H1 (cell line): ENCODE results near the gene ADM2. TPM values are rescaled to one million over a fixed set of nuclear protein-coding genes. Genes with fewer than 3 reads are reported as not detected.

Source experiments
- CTCF ChIA-PET: fragments of 300-600 bp; sonication (Branson Sonifier 250); formaldehyde crosslinking; loops from one replicate; lab custom pipeline; 2021; ENCODE audit not compliant: partially characterized antibody; lab: Charles Lee
- POLR2A ChIA-PET: fragments of 300-600 bp; sonication (Branson Sonifier 250); formaldehyde crosslinking; loops from one replicate; lab custom pipeline; 2021; ENCODE audit warnings: inconsistent platforms; ENCODE audit not compliant: partially characterized antibody; lab: Charles Lee
- DNase-seq, 2 experiments: peaks; one replicate each; pipeline versions ENCODE4 v3.0.0 to v3.0.0-alpha.2; 2010 to 2022; ENCODE audit warnings: low spot score in 2 of 2, low read depth in 1 of 2, mixed read lengths in 1 of 2
- FAIRE-seq: peaks from 2 replicates; lab custom pipeline; 2011; peaks lifted over from hg19 to GRCh38; lab: Jason Lieb, UNC
- H2AFZ ChIP-seq: 2 replicates; pipeline ENCODE4 v1.8.1; 2012; ENCODE audit warnings: low read length, inconsistent platforms
- H2AK5ac ChIP-seq: 2 replicates; pipeline ENCODE4 v1.6.1; 2013; ENCODE audit warnings: low read depth, low read length
- H2BK120ac ChIP-seq: replicated peaks from 2 replicates; pipeline ENCODE3; 2013; ENCODE audit warnings: low read depth, low read length, inconsistent platforms
- H2BK12ac ChIP-seq: 2 replicates; pipeline ENCODE4 v1.6.1; 2013; ENCODE audit warnings: low read depth, low read length
- H2BK15ac ChIP-seq: 2 replicates; pipeline ENCODE4 v1.6.1; 2013; ENCODE audit warnings: low read length
- H2BK20ac ChIP-seq: 2 replicates; pipeline ENCODE4 v1.6.1; 2013; ENCODE audit warnings: low read length
- H2BK5ac ChIP-seq: 2 replicates; pipeline ENCODE4 v1.6.1; 2013; ENCODE audit warnings: low read depth, low read length
- H3K14ac ChIP-seq: 2 replicates; pipeline ENCODE4 v1.6.1; 2013; ENCODE audit warnings: inconsistent platforms; ENCODE audit not compliant: insufficient read length
- H3K18ac ChIP-seq: 2 replicates; pipeline ENCODE4 v1.6.1; 2013; ENCODE audit warnings: low read length; ENCODE audit errors: extremely low read depth
- H3K23ac ChIP-seq: 2 replicates; pipeline ENCODE4 v1.6.1; 2013; ENCODE audit warnings: inconsistent platforms; ENCODE audit not compliant: insufficient read length
- H3K23me2 ChIP-seq: 2 replicates; pipeline ENCODE4 v1.6.1; 2013; ENCODE audit warnings: low read depth, low read length
- H3K27ac ChIP-seq: 2 replicates; pipeline ENCODE4 v1.6.1; 2011; ENCODE audit warnings: low read depth, low read length, inconsistent platforms
- H3K27me3 ChIP-seq, 4 experiments: replicated peaks in 1 of 4; 1 replicate in 1 of 4; 2 replicates in 3 of 4; pipeline versions ENCODE4 v1.6.1 to v1.8.1; 2011 to 2013; ENCODE audit warnings: low read length in 3 of 4, mild to moderate bottlenecking in 3 of 4, inconsistent platforms in 2 of 4, mixed read lengths in 2 of 4, moderate library complexity in 1 of 4; ENCODE audit not compliant: control insufficient read depth in 3 of 4, insufficient read depth in 3 of 4; ENCODE audit errors: extremely low read depth in 1 of 4
- H3K36me3 ChIP-seq, 4 experiments: 2 replicates each; pipeline versions ENCODE4 v1.6.1 to v1.8.1; 2011 to 2013; ENCODE audit warnings: mild to moderate bottlenecking in 4 of 4, low read length in 3 of 4, moderate library complexity in 2 of 4, control low read depth in 1 of 4, inconsistent platforms in 1 of 4; ENCODE audit not compliant: insufficient read depth in 4 of 4, control insufficient read depth in 2 of 4
- H3K4ac ChIP-seq: replicated peaks from 2 replicates; pipeline ENCODE3; 2013; ENCODE audit warnings: low read length, low read depth, mixed read lengths, inconsistent platforms; ENCODE audit not compliant: insufficient read length
- H3K4me1 ChIP-seq, 4 experiments: replicated peaks in 1 of 4; 1 replicate in 1 of 4; 2 replicates in 3 of 4; pipeline versions ENCODE4 v1.6.1 to v1.8.1; 2011 to 2013; ENCODE audit warnings: low read length in 3 of 4, inconsistent platforms in 2 of 4, mixed read lengths in 1 of 4; ENCODE audit not compliant: insufficient read depth in 4 of 4, control insufficient read depth in 3 of 4
- H3K4me2 ChIP-seq, 2 experiments: 2 replicates each; pipeline versions ENCODE4 v1.6.1 to v1.8.1; 2011 to 2013; ENCODE audit warnings: low read depth in 2 of 2, low read length in 2 of 2, control low read depth in 1 of 2, inconsistent platforms in 1 of 2, mild to moderate bottlenecking in 1 of 2; ENCODE audit not compliant: insufficient read depth in 1 of 2
- H3K4me3 ChIP-seq, 4 experiments: fragments of 200-600, 300-600 bp in 1 of 4; sonication (generic), shearing (Covaris generic), sonication (Bioruptor Twin) in 1 of 4; 2 replicates each; pipeline versions ENCODE4 v1.5.1 to v1.8.1; 2011 to 2016; ENCODE audit warnings: low read length in 4 of 4, low read depth in 3 of 4, control low read depth in 2 of 4, inconsistent platforms in 2 of 4, mild to moderate bottlenecking in 2 of 4, mixed read lengths in 1 of 4, moderate library complexity in 1 of 4; ENCODE audit not compliant: insufficient read depth in 2 of 4; ENCODE audit errors: extremely low read depth in 1 of 4
- H3K56ac ChIP-seq: replicated peaks from 2 replicates; pipeline ENCODE3; 2013; ENCODE audit warnings: low read depth, mild to moderate bottlenecking, mixed read lengths, low read length, inconsistent platforms; ENCODE audit not compliant: insufficient read length
- H3K79me1 ChIP-seq: 2 replicates; pipeline ENCODE4 v1.6.1; 2013; ENCODE audit warnings: low read depth, low read length, control low read depth
- H3K79me2 ChIP-seq, 2 experiments: 2 replicates each; pipeline versions ENCODE4 v1.6.1 to v1.8.1; 2012 to 2013; ENCODE audit warnings: low read length in 2 of 2, mild to moderate bottlenecking in 2 of 2, inconsistent platforms in 1 of 2; ENCODE audit not compliant: insufficient read depth in 2 of 2, control insufficient read depth in 1 of 2
- H3K9ac ChIP-seq, 4 experiments: replicated peaks in 1 of 4; 1 replicate in 1 of 4; 2 replicates in 3 of 4; pipeline versions ENCODE4 v1.6.1 to v1.8.1; 2011 to 2013; ENCODE audit warnings: low read depth in 3 of 4, low read length in 3 of 4, control low read depth in 2 of 4, mild to moderate bottlenecking in 2 of 4, moderate library complexity in 2 of 4, inconsistent platforms in 1 of 4; ENCODE audit errors: extremely low read depth in 1 of 4
- H3K9me3 ChIP-seq, 2 experiments: 2 replicates each; pipeline versions ENCODE4 v1.6.1 to v1.8.1; 2012 to 2013; ENCODE audit warnings: mild to moderate bottlenecking in 2 of 2, moderate library complexity in 2 of 2, control low read depth in 1 of 2, inconsistent platforms in 1 of 2, low read depth in 1 of 2, low read length in 1 of 2, mixed read lengths in 1 of 2; ENCODE audit not compliant: insufficient read depth in 2 of 2
- H4K20me1 ChIP-seq, 2 experiments: replicated peaks in 1 of 2; 2 replicates each; pipeline versions ENCODE3 to v1.8.1; 2011 to 2013; ENCODE audit warnings: inconsistent platforms in 2 of 2, low read length in 2 of 2, mild to moderate bottlenecking in 1 of 2; ENCODE audit not compliant: insufficient read depth in 2 of 2, control insufficient read depth in 1 of 2
- H4K5ac ChIP-seq: 2 replicates; pipeline ENCODE4 v1.6.1; 2013; ENCODE audit warnings: low read length, low read depth, mixed read lengths, inconsistent platforms; ENCODE audit not compliant: insufficient read length
- H4K8ac ChIP-seq: 2 replicates; pipeline ENCODE4 v1.8.0; 2013; ENCODE audit warnings: mild to moderate bottlenecking, moderate library complexity, low read length, inconsistent platforms; ENCODE audit not compliant: insufficient read depth; ENCODE audit errors: extremely low read depth
- H4K91ac ChIP-seq: replicated peaks from 2 replicates; pipeline ENCODE3; 2013; ENCODE audit warnings: low read length, mixed read lengths, inconsistent platforms; ENCODE audit not compliant: insufficient read length
- BACH1 ChIP-seq: IDR thresholded peaks from 2 replicates; pipeline ENCODE4 v1.6.1; 2012; ENCODE audit warnings: low read length, improper control_type of control experiment
- CBX5 ChIP-seq: fragments of 300-800, 300-1000 bp; sonication (generic); IDR thresholded peaks from 2 replicates; pipeline ENCODE4 v1.7.1; 2016; ENCODE audit warnings: antibody characterized with exemption, low read length, low read depth
- HDAC2 ChIP-seq, 2 experiments: fragments of 300-600 bp in 1 of 2; sonication (generic) in 1 of 2; IDR thresholded peaks; 2 replicates each; pipeline ENCODE4 v1.6.1; 2011 to 2012; ENCODE audit warnings: low read depth in 2 of 2, low read length in 2 of 2, mild to moderate bottlenecking in 2 of 2, moderate library complexity in 2 of 2, borderline replicate concordance in 1 of 2, inconsistent platforms in 1 of 2
- JUN ChIP-seq: IDR thresholded peaks from 2 replicates; pipeline ENCODE4 v1.6.1; 2011; ENCODE audit warnings: low read depth, mild to moderate bottlenecking, improper control_type of control experiment, low read length
- RAD21 ChIP-seq, 2 experiments: IDR thresholded peaks in 1 of 2; conservative IDR thresholded peaks in 1 of 2; 2 replicates each; pipeline ENCODE4 v1.6.1; 2011; ENCODE audit warnings: low read depth in 2 of 2, low read length in 2 of 2, improper control_type of control experiment in 1 of 2, inconsistent platforms in 1 of 2, mild to moderate bottlenecking in 1 of 2, moderate library complexity in 1 of 2
- SP2 ChIP-seq: IDR thresholded peaks from 2 replicates; pipeline ENCODE4 v1.6.1; 2012; ENCODE audit warnings: mild to moderate bottlenecking, low read length, inconsistent platforms
- SRF ChIP-seq: IDR thresholded peaks from 2 replicates; pipeline ENCODE4 v1.6.1; 2011; ENCODE audit warnings: mild to moderate bottlenecking, low read depth, low read length, moderate library complexity
- TAF7 ChIP-seq: optimal IDR thresholded peaks from 2 replicates; pipeline ENCODE3; 2011; ENCODE audit warnings: low read depth, mild to moderate bottlenecking, inconsistent platforms, low read length, moderate library complexity, borderline replicate concordance
- TCF12 ChIP-seq: IDR thresholded peaks from 2 replicates; pipeline ENCODE4 v1.6.1; 2011; ENCODE audit warnings: low read depth, mild to moderate bottlenecking, low read length
- TEAD4 ChIP-seq: IDR thresholded peaks from 2 replicates; pipeline ENCODE4 v1.6.1; 2012; ENCODE audit warnings: low read depth, low read length, inconsistent platforms, mixed read lengths
- YY1 ChIP-seq: IDR thresholded peaks from 2 replicates; pipeline ENCODE4 v1.6.1; 2011; ENCODE audit warnings: low read depth, mild to moderate bottlenecking, low read length
- WGBS, 2 experiments: shearing (Covaris generic) in 1 of 2; methylation state at CpG; one replicate each; pipeline versions ENCODE4 v1.1.6 to v1.1.7; 2013 to 2015; ENCODE audit warnings: low lambda C conversion rate in 2 of 2, mixed read lengths in 2 of 2, inconsistent platforms in 1 of 2, low coverage in 1 of 2, missing lambda C conversion rate in 1 of 2; ENCODE audit not compliant: insufficient replicate concordance in 2 of 2, insufficient coverage in 1 of 2, insufficient read length in 1 of 2; ENCODE audit errors: extremely low coverage in 1 of 2, missing lambda C conversion rate in 1 of 2; 5-methylcytosine and 5-hydroxymethylcytosine counted together
- polyA plus RNA-seq, 7 experiments: library from polyadenylated mRNA; depleted of rRNA in 3 of 7; stranded (reverse) in 5 of 7; unstranded in 2 of 7; fragments of >200 nt in 5 of 7; fragments of 200-250 nt in 2 of 7; gene quantifications; 1 replicate in 5 of 7; 2 replicates in 1 of 7; 4 replicates in 1 of 7; pipeline versions ENCODE4 v1.2.1 to v1.2.3, GENCODE V29; 2011 to 2013; ENCODE audit warnings: missing spikeins in 2 of 7, mixed read lengths in 2 of 7
- total RNA-seq: library from RNA; stranded (reverse); fragmentation: NEBNext Ultra II Directional; extraction: Animal tissue kit (Norgen Biotek cat#: 25700); gene quantifications from 2 replicates; pipeline ENCODE4 v1.2.1, GENCODE V29; 2021
- TF ChIP-seq, protein P1 (sequence below): IDR thresholded peaks from 2 replicates; pipeline ENCODE4 v1.6.1; 2012; ENCODE audit warnings: inconsistent platforms

The ADM2 gene
- total and polyA plus RNA-seq, 2 of the 8 experiments (the other 6 are each of a cell fraction or from before 2014, with no cell fraction given), result 3.3 to 7.5 TPM

- Histone ChIP-seq H3K4me3 (no peak overlapping the region), H3K14ac (no peak overlapping the region), H4K8ac (no peak overlapping the region), H2BK5ac (no peak overlapping the region), H3K79me1 (no peaks in the 10 kb centered on the region), H3K27ac (no peak overlapping the region), H2BK20ac (no peak overlapping the region)
- 96% methylated on average over 16 of the region's 30 CpGs; no CpG with 5 or more reads in 1 of the 2 experiments for WGBS, 2 experiments
- POLR2A ChIA-PET, result interaction anchor here (1.2 kb wide), 1 partner anchor 12 kb away, joined by 3 read pairs; no protein-coding TSS in a partner anchor
- FAIRE-seq, result no peak
- TF ChIP-seq BACH1 (no peak), RAD21 (IDR thresholded peaks at IDR 0.05 in 1 of 2, conservative IDR thresholded peaks at IDR 0.05 in 1 of 2; ENCODE audit: low read depth in 2 of 2, low read length in 2 of 2) (no peak), TCF12 (no peak), TEAD4 (no peak), SRF (no peak), TAF7 (no peak), JUN (no peak), SP2 (no peak), CBX5 (no peak), YY1 (no peak), HDAC2 (IDR thresholded peaks at IDR 0.05; ENCODE audit: borderline replicate concordance in 1 of 2, low read depth in 2 of 2, low read length in 2 of 2) (no peak)
- TF ChIP-seq, protein P1, sequence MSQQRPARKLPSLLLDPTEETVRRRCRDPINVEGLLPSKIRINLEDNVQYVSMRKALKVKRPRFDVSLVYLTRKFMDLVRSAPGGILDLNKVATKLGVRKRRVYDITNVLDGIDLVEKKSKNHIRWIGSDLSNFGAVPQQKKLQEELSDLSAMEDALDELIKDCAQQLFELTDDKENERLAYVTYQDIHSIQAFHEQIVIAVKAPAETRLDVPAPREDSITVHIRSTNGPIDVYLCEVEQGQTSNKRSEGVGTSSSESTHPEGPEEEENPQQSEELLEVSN, result no peak
- TF ChIP-seq, all 59 proteins: peak for 0
- no peaks in the 10 kb centered on the region; the same call in 1 of the 2 replicates for H3K23me2 ChIP-seq
- H2AK5ac ChIP-seq, result no peak overlapping the region
- H3K9me3 ChIP-seq, result no peaks in the 10 kb centered on the region
- DNase-seq, result no peak
- H2AFZ ChIP-seq, result no peak overlapping the region
- no peak overlapping the region for H3K4me2 ChIP-seq
- H3K79me2 ChIP-seq, result no peaks in the 10 kb centered on the region
- H3K18ac ChIP-seq, result no peak overlapping the region
- H3K9ac ChIP-seq, result no peak overlapping the region
- H3K27me3 ChIP-seq, result no peaks in the 10 kb centered on the region; a peak in 1 of 7 replicates
- no peak overlapping the region for H3K23ac ChIP-seq
- CTCF ChIA-PET, result interaction anchor here (0.7 to 1.2 kb wide), 5 partner anchors 11 to 159 kb away, joined by 3 to 4 read pairs (median 3); no protein-coding TSS in a partner anchor
- H4K20me1 ChIP-seq, result peaks cover 9 to 26% of the 10 kb centered on the region in 2 experiments
- no peaks in the 10 kb centered on the region for H3K4me1 ChIP-seq
- H4K91ac ChIP-seq, result no peak overlapping the region
- no peak overlapping the region for H2BK12ac ChIP-seq
- H3K36me3 ChIP-seq, result peaks cover 26 to 83% (median 51%) of the 10 kb centered on the region in 4 experiments
- no peak overlapping the region for H2BK120ac ChIP-seq
- H2BK15ac ChIP-seq, result no peak overlapping the region
- H4K5ac ChIP-seq, result no peak overlapping the region
- no peak overlapping the region for H3K4ac ChIP-seq
- no peak overlapping the region for H3K56ac ChIP-seq
These were observed 19.3 kb upstream of the ADM2 start for GRCh38 chr22:50461979-50462540.
